ENCODE results near the gene RALA. TPM values are rescaled to one million over a fixed set of nuclear protein-coding genes. Genes with fewer than 3 reads are reported as not detected.

Gene RALA
- total and polyA plus RNA-seq, 2 experiments from 2014 or later, result 43.5 to 231 TPM

DNA sequence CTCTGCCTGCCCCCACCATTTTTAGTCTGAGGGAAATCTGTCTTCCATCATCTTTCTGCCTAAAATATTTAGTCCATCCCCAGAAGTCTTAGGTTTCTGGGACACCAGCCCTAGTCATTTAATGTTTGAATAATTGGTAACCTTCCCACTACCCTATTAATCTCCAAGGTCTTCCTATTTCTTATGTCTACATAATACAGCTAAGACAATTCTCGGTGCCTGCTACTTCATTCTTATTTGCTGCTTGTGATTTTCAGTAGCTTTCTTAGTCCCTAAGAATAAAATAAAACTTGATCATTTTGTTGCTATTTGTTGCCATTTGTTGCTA is 11.1 kb downstream of the RALA start:
- no peak overlapping the region; the same call in 1 of the 2 replicates for H3K27ac Mint-ChIP-seq

DNA sequence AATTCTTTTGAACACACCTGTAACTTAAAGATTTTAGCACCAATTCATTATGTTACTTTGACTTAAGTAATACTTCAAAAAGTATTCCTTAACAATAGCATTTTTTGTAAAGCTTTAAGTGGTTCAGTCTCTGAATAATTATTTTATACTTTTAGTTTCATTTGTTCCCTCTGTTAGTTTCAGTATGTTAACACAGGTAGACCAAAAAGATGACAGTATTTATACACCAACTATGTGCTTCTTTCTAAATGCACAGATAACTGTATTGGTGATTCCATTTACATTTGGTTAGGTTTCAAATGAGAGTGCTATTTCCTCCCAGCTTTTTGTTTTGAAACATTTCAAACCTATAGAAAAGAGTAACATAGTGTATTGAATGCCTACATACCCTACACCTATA is 14.0 kb downstream of the RALA start:
- no peak overlapping the region for H3K27ac ChIP-seq (ENCODE audit: low read depth)
- peaks cover 43% of the 10 kb centered on the region for H4K20me1 ChIP-seq (replicated peaks; ENCODE audit: insufficient read depth)
- peaks cover 100% of the 10 kb centered on the region for H3K79me2 ChIP-seq (replicated peaks; ENCODE audit: insufficient read depth)
- H3F3A ChIP-seq (replicated peaks; ENCODE audit: low read depth), result no peaks in the 10 kb centered on the region
- no peaks in the 10 kb centered on the region for H3K27me3 Mint-ChIP-seq (ENCODE audit: insufficient read depth, low read depth, poor library complexity)
- no peak overlapping the region for H3K4me3 Mint-ChIP-seq
- no peak overlapping the region for H3K27ac Mint-ChIP-seq
- no peaks in the 10 kb centered on the region for H3K9me3 Mint-ChIP-seq
- peaks cover 16% of the 10 kb centered on the region for H3K4me1 ChIP-seq (ENCODE audit: insufficient read depth)
- H3K4me2 ChIP-seq, result no peak overlapping the region
- DNase-seq (ENCODE audit: low spot score), result no peak
- ATAC-seq, result no peak
- H2AFZ ChIP-seq, result no peak overlapping the region
- no peaks in the 10 kb centered on the region for H3K27me3 ChIP-seq (ENCODE audit: insufficient read depth)
- H3K4me3 ChIP-seq, result no peak overlapping the region
- H3K36me3 Mint-ChIP-seq (ENCODE audit: low read depth), result peaks cover 15% of the 10 kb centered on the region
- no peaks in the 10 kb centered on the region for H3K9me2 ChIP-seq (ENCODE audit: insufficient read depth)
- H3K36me3 ChIP-seq (ENCODE audit: insufficient read depth), result no peaks in the 10 kb centered on the region
- H3K4me1 Mint-ChIP-seq, result peaks cover 34% of the 10 kb centered on the region
- TF ChIP-seq ZNF114 (CRISPR knock-in tag; IDR thresholded peaks at IDR 0.05) (no peak), STAT1 (IDR thresholded peaks at IDR 0.05; ENCODE audit: unreplicated experiment) (no peak), ZNF331 (CRISPR knock-in tag; IDR thresholded peaks at IDR 0.05; ENCODE audit: low read depth) (no peak), NANOG (IDR thresholded peaks at IDR 0.05; ENCODE audit: borderline replicate concordance) (no peak), ETS1 (IDR thresholded peaks at IDR 0.05) (no peak), POLR2AphosphoS5 (IDR thresholded peaks at IDR 0.05; ENCODE audit: low read depth) (no peak), CREB1 (CRISPR knock-in tag; IDR thresholded peaks at IDR 0.05; ENCODE audit: low read depth) (no peak), EZH2phosphoT487 (IDR thresholded peaks at IDR 0.05; ENCODE audit: unreplicated experiment) (no peak), EZH2 (IDR thresholded peaks at IDR 0.05; ENCODE audit: low read depth, unreplicated experiment) (no peak)
- TF ChIP-seq, protein P1, sequence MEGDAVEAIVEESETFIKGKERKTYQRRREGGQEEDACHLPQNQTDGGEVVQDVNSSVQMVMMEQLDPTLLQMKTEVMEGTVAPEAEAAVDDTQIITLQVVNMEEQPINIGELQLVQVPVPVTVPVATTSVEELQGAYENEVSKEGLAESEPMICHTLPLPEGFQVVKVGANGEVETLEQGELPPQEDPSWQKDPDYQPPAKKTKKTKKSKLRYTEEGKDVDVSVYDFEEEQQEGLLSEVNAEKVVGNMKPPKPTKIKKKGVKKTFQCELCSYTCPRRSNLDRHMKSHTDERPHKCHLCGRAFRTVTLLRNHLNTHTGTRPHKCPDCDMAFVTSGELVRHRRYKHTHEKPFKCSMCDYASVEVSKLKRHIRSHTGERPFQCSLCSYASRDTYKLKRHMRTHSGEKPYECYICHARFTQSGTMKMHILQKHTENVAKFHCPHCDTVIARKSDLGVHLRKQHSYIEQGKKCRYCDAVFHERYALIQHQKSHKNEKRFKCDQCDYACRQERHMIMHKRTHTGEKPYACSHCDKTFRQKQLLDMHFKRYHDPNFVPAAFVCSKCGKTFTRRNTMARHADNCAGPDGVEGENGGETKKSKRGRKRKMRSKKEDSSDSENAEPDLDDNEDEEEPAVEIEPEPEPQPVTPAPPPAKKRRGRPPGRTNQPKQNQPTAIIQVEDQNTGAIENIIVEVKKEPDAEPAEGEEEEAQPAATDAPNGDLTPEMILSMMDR (conservative IDR thresholded peaks at IDR 0.05; ENCODE audit: low read depth in 2 of 2), result no peak
- TF ChIP-seq, protein P2, sequence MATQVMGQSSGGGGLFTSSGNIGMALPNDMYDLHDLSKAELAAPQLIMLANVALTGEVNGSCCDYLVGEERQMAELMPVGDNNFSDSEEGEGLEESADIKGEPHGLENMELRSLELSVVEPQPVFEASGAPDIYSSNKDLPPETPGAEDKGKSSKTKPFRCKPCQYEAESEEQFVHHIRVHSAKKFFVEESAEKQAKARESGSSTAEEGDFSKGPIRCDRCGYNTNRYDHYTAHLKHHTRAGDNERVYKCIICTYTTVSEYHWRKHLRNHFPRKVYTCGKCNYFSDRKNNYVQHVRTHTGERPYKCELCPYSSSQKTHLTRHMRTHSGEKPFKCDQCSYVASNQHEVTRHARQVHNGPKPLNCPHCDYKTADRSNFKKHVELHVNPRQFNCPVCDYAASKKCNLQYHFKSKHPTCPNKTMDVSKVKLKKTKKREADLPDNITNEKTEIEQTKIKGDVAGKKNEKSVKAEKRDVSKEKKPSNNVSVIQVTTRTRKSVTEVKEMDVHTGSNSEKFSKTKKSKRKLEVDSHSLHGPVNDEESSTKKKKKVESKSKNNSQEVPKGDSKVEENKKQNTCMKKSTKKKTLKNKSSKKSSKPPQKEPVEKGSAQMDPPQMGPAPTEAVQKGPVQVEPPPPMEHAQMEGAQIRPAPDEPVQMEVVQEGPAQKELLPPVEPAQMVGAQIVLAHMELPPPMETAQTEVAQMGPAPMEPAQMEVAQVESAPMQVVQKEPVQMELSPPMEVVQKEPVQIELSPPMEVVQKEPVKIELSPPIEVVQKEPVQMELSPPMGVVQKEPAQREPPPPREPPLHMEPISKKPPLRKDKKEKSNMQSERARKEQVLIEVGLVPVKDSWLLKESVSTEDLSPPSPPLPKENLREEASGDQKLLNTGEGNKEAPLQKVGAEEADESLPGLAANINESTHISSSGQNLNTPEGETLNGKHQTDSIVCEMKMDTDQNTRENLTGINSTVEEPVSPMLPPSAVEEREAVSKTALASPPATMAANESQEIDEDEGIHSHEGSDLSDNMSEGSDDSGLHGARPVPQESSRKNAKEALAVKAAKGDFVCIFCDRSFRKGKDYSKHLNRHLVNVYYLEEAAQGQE (IDR thresholded peaks at IDR 0.05; ENCODE audit: unreplicated experiment), result no peak

More for the DNA sequence above, 11.1 kb downstream of the RALA start:
- Histone ChIP-seq H3K4me1 (ENCODE audit: insufficient read depth) (peaks cover 17% of the 10 kb centered on the region; the same call in 1 of the 2 replicates), H3K4me2 (no peak overlapping the region), H3K27ac (ENCODE audit: low read depth) (0 out of 2 replicates have a peak overlapping the region, but pooled peaks have one; percentile 1), H3K9me2 (ENCODE audit: insufficient read depth) (no peaks in the 10 kb centered on the region), H3K79me2 (replicated peaks; ENCODE audit: insufficient read depth) (peaks cover 100% of the 10 kb centered on the region), H3K36me3 (ENCODE audit: insufficient read depth) (peaks cover 6% of the 10 kb centered on the region), H4K20me1 (replicated peaks; ENCODE audit: insufficient read depth) (peaks cover 37% of the 10 kb centered on the region), H3F3A (replicated peaks; ENCODE audit: low read depth) (no peaks in the 10 kb centered on the region), H2AFZ (no peak overlapping the region), H3K27me3 (ENCODE audit: insufficient read depth) (no peaks in the 10 kb centered on the region), H3K4me3 (no peak overlapping the region)
- peaks cover 4% of the 10 kb centered on the region for H3K27me3 Mint-ChIP-seq (ENCODE audit: insufficient read depth, low read depth, poor library complexity)
- H3K9me3 Mint-ChIP-seq, result no peaks in the 10 kb centered on the region; the same call in 2 of the 3 replicates
- peaks cover 20% of the 10 kb centered on the region for H3K4me1 Mint-ChIP-seq
- H3K36me3 Mint-ChIP-seq (ENCODE audit: low read depth), result peaks cover 28% of the 10 kb centered on the region
- no peak overlapping the region for H3K4me3 Mint-ChIP-seq
- DNase-seq (ENCODE audit: low spot score) (no peak), ATAC-seq (no peak)
- no peak for TF ChIP-seq ZNF331 (CRISPR knock-in tag; IDR thresholded peaks at IDR 0.05; ENCODE audit: low read depth)

Measured in GM23338 (cell line).